Measurements from ENCODE around the gene AKT3.

GRCh38 chr1:243798726-243799125 lies 51.3 kb downstream of the AKT3 start:
- TF ChIP-seq CTCF (optimal IDR thresholded peaks at IDR 0.05 in 1 of 3, IDR thresholded peaks at IDR 0.05 in 1 of 3, conservative IDR thresholded peaks at IDR 0.05 in 1 of 3; ENCODE audit: extremely low read depth in 1 of 3, insufficient read depth in 2 of 3, low read length in 3 of 3) = no peak
- TF ChIP-seq EZH2 (IDR thresholded peaks at IDR 0.05; ENCODE audit: low read length) = no peak
